ENCODE measurements around the gene ASB10.

The ASB10 gene

GRCh38 chr7:151135866-151136843 is 50.9 kb downstream of the ASB10 start:
- no peak for DNase-seq (ENCODE audit: low read depth in 2 of 2)

- no peak for DNase-seq (ENCODE audit: low read depth in 2 of 2)
These were observed 51.6 kb downstream of the ASB10 start for GRCh38 chr7:151135525-151135845.

- no peak for DNase-seq (ENCODE audit: low read depth in 2 of 2)
These were observed 52.1 kb downstream of the ASB10 start for GRCh38 chr7:151134743-151135524.

- DNase-seq (ENCODE audit: low read depth in 2 of 2): no peak
These were observed 52.9 kb downstream of the ASB10 start for GRCh38 chr7:151133986-151134742.

- DNase-seq (ENCODE audit: low read depth in 2 of 2): no peak
These were observed 53.6 kb downstream of the ASB10 start for GRCh38 chr7:151133266-151133985.

- DNase-seq (ENCODE audit: low read depth in 2 of 2): no peak
These were observed 54.4 kb downstream of the ASB10 start for GRCh38 chr7:151132461-151133205.

- no peak for DNase-seq (ENCODE audit: low read depth in 2 of 2)
These were observed 55.3 kb downstream of the ASB10 start for GRCh38 chr7:151131592-151132293.

- no peak for DNase-seq (ENCODE audit: low read depth in 2 of 2)
These were observed 55.8 kb downstream of the ASB10 start for GRCh38 chr7:151131224-151131591.

- no peak for DNase-seq (ENCODE audit: low read depth in 2 of 2)
These were observed 56.3 kb downstream of the ASB10 start for GRCh38 chr7:151130741-151131157.

GRCh38 chr7:151129960-151130591 is 57.0 kb downstream of the ASB10 start:
- DNase-seq (ENCODE audit: low read depth in 2 of 2): no peak

- no peak for DNase-seq (ENCODE audit: low read depth in 2 of 2)
These were observed 57.7 kb downstream of the ASB10 start for GRCh38 chr7:151129117-151129959.

GRCh38 chr7:151128716-151129115 is 58.3 kb downstream of the ASB10 start:
- no peak for DNase-seq (ENCODE audit: low read depth in 2 of 2)

- no peak for DNase-seq (ENCODE audit: low read depth in 2 of 2)
These were observed 58.9 kb downstream of the ASB10 start for GRCh38 chr7:151128144-151128543.

- DNase-seq (ENCODE audit: low read depth in 2 of 2): no peak
These were observed 60.4 kb downstream of the ASB10 start for GRCh38 chr7:151126491-151127137.

- DNase-seq (ENCODE audit: low read depth in 2 of 2): no peak
These were observed 61.1 kb downstream of the ASB10 start for GRCh38 chr7:151125846-151126481.
